ENCODE data around the gene ADIRF.
"Not testable (repeated sequence)": the region's sequence is repeated elsewhere in the genome, so short reads cannot be mapped to it uniquely, and the experiment has no call there.

The ADIRF gene

DNA sequence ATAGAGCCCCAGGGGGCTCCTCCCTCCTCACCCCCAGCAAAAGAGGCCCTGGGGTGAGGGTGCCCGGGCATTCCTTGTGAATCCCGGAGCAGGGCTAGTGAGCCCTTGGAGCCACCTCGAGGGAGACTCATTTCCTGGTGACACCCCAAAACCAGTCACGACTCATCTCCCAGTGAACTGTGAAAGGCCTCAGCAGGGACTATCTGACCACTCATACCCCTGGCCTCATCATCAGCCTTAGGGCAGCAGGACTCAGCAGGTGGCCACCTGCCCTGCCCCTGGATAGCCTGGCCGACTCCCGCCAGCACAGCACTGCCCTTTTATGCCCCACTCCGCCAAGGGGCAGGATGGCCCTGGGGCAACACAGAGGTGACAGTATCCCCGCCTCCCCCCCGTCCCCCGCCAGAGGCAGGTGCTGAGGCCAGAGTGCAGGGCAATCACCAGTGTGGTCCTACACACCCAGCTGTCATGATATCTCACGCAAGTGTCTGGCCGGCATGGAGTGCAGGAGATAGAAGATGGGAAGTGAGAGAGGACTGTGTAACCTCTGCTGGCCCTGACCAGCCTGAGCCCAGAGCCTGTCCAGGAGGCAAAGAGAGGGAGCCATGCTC lies 6.7 kb upstream of the ADIRF start:
- no peak for DNase-seq

DNA sequence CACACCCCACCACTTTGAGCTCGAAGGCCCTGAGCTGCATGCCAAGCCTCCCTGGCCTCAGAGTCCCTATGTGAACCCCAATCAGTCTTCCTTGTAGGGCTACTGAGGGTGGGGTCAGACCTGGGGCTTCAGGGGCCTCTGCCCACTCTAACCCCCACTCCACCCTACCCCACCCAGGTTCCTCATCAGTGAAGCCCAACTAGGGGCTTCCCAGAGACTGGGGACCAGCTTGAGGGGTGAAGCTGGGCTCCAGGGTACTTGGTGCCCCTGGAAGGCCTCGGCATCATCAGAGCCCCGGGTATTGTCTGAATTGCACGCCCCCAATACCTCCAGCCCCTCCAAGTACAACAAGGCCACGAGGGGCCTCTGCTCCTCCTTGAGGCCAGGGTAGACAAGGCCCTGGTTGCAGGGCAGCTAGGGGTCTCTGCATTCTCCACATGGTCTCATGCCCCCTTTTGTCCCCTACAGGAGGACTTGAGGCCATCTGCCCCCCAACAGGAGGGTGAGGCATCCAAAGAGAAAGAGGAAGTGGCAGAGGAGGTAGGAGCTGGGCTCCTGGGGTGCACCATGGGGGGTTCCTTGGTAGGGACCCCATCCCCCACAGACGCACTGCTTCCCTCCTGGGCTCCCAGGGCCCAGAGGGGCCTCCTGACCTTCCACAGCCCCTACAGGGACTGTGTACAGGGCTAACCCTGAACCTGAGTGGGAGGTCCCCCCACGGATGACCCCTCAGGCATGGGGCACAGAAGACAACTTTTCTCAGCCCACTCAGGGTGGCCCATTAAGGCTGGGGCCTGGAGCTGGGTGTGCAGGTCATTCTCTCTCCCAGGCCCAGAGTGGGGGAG lies 5.9 kb upstream of the ADIRF start:
- DNase-seq: no peak

DNA sequence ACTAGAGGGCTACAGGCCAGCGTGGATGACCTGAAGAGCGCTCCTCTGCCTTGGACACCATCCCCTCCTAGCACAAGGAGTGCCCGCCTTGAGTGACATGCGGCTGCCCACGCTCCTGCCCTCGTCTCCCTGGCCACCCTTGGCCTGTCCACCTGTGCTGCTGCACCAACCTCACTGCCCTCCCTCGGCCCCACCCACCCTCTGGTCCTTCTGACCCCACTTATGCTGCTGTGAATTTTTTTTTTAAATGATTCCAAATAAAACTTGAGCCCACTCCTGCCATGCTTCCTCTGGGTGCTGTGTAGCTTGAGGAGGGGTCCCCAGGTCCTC lies 5.3 kb upstream of the ADIRF start:
- no peak for DNase-seq

DNA sequence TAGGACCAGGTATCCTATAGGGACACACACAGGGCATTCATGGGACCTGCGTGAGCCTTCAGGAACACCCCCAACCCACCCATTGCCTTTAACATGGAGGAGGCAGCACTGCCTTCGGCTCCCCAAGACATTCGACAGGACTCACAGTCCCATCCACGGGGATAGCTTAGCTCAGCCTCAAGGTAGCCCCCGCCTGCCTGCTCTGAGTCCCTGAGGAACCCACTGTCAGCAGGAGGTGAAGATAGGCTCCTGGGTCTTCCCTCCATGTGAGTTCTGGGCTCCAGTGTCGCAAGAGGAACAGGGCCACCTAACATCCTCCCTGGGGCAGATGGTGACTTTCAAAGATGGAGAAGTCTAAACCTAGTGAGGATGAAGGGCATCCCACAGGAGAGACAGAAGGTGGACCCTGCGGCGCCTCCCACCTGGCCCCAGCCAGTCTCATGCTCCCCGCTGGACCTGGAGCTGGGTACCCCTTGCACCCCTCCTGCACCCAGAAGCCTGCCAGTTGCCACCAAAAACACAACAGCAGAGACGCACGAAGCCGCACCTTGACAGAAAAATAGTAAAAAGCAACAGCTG lies 4.9 kb upstream of the ADIRF start:
- DNase-seq: no peak

DNA sequence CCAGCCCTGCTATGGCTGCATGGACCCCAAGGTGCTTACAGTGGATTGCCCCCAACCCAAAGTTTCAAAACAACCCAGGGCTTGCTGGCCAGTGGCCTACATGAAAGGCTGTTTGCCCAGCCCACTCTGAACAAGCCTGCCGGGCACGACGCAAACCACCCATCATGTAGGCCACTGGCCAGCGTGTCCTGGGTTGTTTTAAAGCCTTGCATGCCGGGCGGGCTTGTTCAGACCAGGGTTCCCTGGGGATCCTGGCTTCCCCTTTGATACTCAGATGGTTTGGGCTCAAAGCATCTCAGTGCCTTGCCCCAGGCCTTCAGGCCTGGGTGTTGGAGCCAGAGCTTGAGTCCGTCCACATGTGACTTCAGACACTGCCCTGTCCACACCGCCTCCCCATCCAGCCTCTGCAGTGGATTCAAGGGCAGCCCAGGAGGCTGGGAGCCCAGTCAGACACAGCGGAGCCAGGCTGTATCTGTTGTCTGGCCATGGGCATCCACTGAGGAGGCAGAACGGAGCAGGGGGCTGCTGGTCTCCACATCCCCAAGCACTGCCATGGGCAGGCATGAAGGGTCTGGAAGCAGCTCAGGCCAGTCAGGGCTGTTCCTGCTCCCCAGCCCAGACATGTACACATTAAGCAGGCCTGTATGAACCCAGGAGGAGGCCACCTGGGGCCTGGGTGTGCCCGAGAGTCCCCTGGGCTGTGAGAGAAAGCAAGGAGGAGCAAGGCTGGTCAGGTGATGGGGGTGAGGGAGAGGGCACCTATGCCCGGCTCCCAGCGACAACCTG lies 4.0 kb upstream of the ADIRF start:
- DNase-seq: no peak

DNA sequence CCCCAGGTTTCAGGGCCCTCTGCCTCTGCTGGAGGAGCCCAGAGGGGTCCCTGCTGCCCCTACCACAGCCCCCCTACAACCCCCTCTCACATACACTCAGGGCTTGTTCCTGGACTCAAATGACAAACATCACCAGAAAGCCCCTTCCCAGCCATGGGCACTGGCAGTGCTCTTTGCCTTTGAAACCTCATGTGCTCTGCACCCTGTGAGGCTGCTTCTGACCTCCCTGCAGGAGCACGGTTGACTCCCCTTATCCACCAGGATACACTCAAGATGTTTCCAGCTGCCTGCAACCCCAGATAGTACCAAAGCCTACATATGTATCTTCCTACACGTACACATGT lies 3.5 kb upstream of the ADIRF start:
- no peak for DNase-seq

DNA sequence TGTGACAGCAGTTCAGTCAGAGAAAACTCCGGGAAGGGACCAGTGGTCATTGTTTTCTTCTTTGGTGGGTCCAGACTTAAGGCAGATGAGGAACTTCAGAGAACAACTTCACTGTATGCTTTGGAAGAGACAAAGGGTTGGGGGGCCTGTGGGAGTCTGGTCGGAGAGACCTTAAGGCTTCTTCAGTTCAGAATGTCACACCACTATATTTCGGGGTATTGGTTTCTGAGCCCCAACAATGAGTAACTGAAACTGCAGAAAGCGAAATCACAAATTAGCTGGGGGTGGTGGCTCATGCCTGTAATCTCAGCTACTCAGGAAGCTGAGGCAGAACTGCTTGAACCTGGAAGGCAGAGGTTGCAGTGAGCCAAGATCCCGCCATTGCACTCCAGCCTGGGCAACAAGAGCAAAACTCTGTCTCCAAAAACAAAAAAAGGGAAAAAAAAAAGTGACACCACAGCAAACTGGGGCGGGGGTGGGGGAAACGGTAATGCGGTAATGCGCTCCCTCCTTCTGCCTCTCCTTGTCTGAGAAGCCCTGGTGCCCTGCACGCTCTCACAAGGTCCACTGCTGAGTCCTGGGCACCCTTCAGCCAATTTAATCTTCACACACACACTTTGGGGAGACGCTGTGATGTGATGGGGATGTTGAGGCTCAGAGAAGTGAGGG lies 2.2 kb upstream of the ADIRF start:
- DNase-seq: no peak

DNA sequence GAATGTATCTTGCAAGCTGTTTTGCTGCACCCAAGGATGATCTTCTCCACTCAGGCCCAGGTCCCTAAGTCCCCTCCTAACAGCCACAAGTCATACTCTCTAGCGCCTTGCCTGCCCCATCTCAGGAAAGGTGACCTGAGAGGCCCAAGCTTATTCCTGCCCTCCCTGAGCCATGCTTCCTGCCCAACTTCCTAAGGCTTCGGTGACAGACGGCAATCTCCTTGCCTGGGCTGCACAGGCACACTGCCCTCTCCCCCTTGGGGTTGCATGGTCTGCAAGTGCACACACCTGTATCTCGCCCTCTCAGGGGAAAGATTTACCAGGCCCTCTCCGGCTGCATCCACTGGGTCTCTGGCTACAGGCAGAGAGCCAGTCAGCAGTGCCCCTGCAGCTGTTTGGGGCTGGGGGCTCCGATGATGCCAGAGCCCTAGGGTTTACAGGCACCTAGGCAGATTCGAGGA lies 771 bp upstream of the ADIRF start:
- no peak for DNase-seq

DNA sequence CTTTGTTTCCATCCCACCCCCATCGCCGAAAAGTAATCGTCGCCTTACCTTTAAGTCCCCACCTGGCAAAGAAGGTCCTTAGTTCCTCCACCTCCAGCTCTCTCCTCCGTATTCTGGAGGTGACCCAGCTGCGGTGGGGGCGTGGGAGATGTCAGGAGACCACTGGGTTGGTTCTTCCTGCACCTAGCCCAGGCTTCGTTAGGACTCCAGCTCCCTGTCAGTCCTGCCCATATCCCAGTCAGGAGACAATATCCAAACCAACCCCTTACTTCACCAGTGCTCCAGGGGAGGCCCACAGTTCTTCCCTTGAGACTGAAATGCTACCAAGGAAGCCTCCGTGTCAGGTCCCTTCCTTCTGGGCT lies 693 bp downstream of the ADIRF start:
- DNase-seq: no peak

DNA sequence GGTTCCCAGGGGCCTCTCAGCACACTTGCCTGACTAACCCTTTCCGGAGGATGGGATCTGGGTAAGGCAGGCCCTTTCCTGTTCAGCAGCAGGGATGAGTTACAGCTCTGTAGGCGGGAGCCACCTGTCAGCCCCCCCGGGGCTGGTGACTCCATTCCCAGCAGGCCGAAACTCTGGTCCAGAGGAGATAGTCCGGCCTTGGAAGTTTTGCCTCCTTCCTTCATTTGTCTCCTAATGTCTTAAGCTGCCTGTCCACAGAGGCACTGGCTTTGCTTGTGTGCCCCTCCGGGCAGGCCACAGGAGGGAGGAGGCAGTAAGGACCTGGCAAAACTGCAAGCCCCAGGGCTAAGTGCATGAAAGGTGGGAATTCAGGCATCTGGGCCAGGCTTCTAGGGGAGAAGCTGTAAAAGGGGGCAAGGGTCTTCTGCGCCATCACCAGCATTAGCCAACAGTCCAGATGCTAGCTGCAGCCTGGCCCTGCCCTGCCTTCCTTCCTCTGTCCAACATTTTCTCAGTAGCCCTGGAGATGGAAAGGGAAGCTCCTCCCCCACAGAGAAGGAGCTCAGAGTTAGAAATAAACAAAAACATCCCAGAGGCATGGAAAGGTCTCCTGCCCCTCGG lies 1.2 kb downstream of the ADIRF start:
- no peak for DNase-seq

DNA sequence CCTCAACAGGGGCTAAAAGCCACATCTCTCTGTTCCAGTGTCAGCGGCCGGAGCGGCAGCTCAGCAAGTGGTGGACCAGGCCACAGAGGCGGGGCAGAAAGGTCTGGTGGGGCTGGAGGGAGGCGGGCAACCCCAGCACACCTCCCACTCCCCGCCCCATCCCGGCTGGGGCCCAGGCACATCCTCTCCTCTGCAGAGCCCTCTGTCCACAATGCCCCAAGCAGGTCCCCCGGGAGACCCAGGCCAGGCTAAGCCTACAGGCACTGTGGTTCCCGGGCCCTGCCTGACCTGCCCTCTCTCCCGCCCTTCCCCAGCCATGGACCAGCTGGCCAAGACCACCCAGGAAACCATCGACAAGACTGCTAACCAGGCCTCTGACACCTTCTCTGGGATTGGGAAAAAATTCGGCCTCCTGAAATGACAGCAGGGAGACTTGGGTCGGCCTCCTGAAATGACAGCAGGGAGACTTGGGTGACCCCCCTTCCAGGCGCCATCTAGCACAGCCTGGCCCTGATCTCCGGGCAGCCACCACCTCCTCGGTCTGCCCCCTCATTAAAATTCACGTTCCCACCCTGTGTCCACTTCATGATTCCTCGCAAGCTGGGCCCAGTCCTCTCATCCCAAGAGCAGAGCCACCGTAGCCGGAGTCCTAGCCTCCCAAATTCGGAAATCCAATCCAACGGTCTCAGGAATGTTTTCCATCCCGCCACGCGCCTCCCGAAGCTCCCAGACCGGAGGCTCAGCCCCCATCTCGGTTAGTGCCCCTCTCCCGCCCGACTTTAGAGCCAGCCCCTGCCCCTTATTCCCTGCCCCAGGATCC lies 2.1 kb downstream of the ADIRF start:
- no peak for DNase-seq

DNA sequence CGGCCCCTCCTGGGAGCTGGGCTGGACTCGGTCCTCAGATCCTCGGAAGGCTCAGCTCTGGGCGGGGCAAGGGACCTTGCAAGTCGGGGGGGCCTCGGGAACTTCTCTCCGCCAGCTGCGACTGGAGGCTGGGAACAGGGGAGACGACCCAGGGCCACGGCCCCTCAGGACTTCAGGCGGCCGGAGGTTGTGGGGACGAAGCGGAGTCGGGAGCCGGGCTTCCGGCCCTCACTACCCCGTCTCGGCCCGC lies 2.6 kb downstream of the ADIRF start:
- no peak for DNase-seq

DNA sequence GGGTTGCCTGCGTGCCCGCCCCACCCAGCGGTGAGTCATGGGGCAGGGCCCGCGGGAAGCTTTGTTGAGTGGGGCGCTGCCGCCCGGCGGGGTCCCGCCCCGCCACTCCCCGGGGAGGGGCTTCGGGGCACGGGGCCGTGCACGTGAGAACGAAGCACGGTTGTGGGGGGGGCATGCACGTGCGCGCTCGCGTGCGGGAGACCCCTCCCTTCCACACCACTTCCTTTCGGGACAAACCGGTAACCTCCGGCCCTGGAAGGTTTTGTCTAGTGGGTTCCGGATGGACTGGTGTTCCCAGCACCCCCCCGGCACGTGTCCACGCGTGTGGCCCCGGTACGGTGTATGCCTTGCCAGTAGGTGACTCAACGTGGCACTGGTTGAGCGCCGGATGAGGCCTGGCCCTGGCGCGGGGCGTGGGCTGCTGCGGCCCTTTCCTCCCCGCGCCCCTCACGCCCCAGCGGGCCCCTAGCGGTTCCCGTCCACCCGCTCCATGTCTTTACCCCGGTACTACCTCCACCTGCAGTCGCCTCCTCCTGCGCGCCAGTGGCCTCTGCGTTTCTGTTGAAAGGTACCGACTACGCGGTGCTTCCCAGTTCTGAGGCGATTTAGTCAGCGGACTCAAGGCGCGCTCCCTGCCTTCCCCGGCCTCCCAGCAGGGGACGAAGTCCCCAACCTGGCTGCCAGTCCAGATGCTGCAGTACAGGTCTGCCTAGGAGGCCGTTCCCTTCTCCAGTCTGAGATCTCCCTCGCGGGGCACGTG lies 3.1 kb downstream of the ADIRF start:
- DNase-seq: peak; percentile 87 to 88

DNA sequence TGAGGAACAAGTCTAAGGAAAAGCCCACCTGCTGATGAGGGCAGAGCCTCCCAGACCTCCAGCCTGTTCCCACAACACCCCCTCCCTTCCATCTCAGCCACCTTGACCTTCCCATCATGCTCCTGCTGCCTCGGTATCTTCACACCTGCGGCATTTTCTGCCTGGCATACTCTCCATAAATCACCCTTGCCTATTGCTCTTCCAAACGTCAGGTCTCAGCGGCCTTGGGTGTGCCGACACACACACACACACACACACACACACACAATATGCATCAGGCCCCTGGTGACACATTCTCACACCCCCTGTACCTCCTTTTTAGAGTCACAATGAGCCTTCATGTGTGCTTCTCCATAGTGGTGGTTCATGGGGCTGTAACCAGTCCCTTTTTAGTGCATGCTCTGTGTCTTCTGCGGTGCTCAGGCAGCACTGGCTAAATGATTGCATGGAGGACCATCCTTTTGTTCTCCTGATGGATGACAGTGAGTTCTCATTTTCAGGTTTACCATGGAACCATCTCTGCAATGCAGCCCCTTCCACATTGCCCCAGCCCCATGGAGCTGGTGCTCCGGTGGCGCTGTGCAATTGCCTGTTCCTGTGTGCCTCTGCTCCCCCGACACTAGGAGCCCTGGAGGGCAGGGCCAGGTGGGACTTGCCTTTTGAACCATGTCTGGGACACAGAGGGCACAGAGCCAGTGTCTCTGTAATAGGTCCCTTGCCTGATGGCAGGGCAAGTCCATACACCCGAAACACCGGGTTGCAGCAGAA lies 4.5 kb downstream of the ADIRF start:
- no peak for DNase-seq

DNA sequence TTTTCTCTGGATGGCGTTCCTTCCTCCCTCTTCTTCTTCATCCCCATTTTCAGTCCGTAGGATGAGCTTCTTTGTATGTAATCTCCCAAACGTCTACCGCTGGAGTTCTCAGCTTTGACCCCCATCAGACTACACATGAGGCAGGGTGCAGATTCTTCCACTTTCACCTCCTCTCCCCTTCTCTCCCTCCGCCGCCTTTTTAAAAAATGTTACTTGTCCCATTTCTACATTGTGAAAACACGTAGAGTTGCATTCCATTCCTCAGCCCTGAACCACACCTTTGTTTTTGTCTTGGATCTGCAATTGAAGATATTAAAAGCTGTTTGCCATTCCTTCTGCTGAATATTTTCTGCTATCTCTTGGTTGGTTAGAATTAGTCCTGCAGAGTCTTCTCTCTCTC lies 6.2 kb downstream of the ADIRF start:
- DNase-seq: no peak

DNA sequence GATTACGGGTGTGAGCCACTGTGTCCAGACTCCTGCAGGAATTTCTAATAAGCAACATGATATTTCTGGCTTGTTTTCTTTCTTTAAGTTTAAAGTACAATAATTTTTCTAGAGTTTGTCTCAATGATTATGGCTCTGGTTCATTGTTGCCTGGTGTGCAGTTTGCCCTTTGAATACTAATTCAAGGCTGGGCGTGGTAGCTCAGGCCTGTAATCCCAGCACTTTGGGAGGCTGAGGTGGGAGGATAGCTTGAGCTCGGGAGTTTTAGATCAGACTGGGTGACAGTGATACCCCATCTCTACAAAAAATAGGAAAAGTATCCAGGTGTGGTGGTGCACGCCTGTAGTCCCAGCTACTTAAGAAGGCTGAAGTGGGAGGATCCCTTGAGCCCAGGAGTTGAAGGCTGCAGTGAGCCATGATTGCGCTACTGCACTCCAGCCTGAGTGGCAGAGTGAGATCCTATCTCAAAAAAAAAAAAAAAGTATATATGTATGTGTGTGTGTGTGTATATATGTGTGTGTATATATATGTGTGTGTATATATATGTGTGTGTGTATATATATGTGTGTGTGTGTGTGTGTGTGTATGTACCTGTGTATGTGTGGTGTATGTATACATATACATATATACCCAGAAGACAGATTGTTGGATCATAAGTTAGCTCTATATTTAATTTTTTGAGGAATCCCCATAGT lies 8.2 kb downstream of the ADIRF start:
- no peak for DNase-seq

DNA sequence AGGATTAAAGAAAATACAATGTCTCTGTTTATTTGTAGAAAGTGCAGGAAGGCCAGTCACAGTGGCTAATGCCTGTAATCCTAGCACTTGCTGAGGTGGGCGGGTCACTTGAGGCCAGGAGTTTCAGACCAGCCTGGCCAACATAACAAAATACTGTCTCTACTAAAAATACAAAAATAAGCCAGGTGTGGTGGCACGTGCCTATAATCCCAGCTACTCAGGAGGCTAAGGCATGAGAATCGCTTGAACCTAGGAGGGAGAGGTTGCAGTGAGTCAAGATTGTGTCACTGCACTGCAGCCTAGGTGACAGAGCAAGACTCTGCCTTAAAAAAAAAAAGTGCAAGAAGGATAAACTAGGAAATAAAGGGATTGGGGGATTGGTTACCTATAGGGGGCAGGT lies 10.2 kb downstream of the ADIRF start:
- not testable (repeated sequence) for DNase-seq

DNA sequence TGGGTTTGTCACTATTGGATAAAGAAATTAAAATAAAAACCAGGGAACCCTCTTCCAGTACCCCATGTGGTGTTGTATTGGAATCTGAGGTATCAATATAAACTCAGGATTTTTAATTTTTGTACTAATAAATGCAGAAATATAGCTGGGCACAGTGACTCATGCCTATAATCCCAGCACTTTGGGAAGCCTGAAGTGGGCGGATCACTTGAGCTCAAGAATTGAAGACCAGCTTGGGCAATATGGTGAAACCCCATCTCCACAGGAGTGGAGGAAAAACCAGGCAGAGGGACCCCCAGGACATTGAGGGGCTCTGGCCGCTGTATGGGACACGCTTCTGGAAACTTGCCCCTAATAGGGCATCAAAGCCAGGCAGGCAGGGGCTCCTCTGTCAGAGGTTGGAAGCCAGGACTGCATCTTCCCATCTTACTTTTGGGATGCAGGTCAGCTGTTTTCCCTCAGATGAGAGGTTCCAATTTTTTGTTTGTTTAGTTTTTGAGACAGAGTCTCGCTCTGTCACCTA lies 11.1 kb downstream of the ADIRF start:
- DNase-seq: no peak

DNA sequence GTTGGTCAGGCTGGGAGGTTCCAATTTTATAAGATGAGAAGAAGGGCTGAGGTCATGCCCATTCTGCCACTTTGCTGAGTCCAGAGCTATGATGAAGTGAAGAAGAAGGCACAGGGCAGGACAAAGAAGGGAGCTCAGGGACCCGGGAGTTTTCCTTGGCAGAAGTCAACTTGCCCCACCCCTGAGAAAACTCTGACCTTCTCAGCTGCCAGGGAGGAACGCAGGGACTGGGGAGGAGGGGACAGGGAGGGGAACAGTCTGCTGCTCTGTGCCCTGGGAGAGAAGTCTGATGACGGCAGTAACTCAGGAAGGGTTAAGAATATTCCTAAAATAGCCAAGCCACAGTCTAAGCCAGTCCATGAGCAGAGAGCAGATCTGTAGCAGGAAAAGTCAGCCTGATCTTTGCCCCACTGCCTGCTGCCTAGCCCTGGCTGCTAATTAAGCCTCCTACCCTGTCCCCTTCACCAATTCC lies 11.7 kb downstream of the ADIRF start:
- no peak for DNase-seq

All from inflammatory macrophage (primary cell).